ENCODE measurements around the gene ABHD15. TPM values are rescaled to one million over a fixed set of nuclear protein-coding genes. Genes with fewer than 3 reads are reported as not detected.

ABHD15 gene
- polyA plus RNA-seq, 1 experiment, result 5.8 TPM

DNA sequence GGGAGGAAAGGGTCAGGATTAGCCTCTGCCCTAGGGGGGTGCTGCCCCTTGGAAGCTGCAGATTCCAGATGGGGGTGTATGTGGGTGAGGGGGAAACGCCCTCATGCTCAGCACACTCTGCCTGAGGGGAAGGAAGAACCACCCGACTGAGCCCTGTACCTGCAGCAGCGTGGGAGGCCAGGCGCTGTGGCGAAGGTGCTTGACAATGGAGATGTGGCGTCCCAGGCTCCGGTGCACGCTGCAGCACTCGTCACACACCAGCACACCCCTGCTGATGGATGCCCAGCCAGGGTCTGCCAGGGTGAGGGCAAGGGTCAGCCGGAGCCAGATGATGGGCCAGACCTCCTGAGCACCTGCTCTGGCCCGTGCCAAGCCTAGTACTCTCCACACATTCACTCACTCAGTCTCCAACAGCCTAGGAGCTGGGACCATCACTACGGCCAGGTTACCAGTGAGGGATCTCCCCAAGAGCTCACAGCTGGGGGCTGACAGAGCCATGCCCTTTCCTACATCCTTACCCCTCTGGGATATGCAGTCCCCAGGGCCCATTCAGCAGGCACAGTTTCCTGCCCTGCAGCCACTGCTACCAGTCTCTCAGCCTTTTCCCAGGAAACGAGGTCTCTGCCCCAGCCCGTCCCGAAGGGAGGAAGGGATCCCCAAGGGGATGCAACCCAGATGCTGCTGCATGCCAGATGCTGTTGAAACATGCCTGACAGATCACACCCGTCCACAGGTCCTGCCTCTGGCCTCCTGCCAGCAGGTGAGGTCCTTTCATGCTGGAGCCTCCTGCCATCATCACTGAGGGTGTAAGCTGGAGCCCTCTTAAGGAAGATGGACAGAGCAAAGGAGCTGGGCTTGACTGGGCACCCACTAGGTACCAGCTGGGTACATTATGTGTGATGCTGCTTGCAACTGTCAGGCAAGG lies 16.7 kb upstream of the ABHD15 start:
- no peaks in the 10 kb centered on the region for H3K27me3 ChIP-seq (ENCODE audit: control insufficient read depth, insufficient read depth, low read length)
- ChIA-PET POLR2A (no interaction called here), CTCF (interaction anchor here (0.6 to 5.6 kb wide), 5 partner anchors 7 to 207 kb away, joined by 3 to 61 read pairs (median 3); partner anchors contain the start of gene ANKRD13B)
- H3K4me3 ChIP-seq (ENCODE audit: low read depth, low read length), result no peak overlapping the region
- TF ChIP-seq, protein P1, sequence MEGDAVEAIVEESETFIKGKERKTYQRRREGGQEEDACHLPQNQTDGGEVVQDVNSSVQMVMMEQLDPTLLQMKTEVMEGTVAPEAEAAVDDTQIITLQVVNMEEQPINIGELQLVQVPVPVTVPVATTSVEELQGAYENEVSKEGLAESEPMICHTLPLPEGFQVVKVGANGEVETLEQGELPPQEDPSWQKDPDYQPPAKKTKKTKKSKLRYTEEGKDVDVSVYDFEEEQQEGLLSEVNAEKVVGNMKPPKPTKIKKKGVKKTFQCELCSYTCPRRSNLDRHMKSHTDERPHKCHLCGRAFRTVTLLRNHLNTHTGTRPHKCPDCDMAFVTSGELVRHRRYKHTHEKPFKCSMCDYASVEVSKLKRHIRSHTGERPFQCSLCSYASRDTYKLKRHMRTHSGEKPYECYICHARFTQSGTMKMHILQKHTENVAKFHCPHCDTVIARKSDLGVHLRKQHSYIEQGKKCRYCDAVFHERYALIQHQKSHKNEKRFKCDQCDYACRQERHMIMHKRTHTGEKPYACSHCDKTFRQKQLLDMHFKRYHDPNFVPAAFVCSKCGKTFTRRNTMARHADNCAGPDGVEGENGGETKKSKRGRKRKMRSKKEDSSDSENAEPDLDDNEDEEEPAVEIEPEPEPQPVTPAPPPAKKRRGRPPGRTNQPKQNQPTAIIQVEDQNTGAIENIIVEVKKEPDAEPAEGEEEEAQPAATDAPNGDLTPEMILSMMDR (IDR thresholded peaks at IDR 0.05; ENCODE audit: insufficient read depth, low read depth, low read length), result no peak
- peaks cover 19% of the 10 kb centered on the region for H3K36me3 ChIP-seq (ENCODE audit: control insufficient read depth, insufficient read depth, low read length)
- DNase-seq (ENCODE audit: low read depth), result no peak

DNA sequence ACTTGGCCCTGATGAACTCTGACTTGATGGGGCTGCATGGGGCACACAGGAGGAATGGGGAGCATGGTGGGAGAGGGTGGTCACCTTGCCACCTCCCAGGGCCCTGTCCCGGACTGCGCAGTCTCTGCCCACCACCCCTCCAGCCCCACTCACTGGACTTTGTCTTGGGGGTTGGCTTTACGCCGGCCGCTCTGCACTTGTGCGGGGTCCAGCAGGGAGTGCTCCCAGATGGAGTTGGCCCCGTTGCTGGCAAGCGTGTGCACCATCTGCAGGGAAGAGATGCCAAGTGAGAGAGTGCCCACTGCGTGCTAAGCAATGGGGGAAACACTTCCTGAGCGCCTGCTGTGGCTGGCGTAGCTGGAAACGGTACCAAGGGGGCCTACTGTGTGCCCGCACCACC lies 15.9 kb upstream of the ABHD15 start:
- TF ChIP-seq, protein P1 (IDR thresholded peaks at IDR 0.05; ENCODE audit: insufficient read depth, low read depth, low read length), result no peak

DNA sequence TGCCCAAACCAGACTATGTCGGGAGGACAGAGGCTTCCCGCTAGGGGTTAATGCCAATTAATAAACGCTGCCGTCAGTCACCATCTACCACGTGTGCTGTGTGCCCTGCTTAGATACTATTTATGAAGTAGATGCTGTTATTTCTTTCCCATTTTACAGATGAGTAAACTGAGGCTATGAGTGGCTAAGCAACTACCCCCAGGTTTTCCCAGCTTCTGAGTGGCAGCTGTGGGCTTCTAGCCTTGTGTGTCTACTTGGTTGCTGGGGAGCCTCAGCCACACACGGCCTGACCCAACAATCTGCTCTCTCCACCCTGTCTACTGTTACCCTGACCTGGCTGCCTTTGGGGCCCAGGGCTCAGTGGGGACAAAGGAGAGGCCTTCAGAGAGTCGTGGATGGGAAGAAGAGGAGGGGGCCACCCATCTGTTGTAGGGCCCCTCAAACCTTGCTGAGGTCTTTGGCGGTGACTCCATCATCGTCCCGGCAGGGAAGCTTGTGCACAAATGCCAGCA lies 15.5 kb upstream of the ABHD15 start:
- POLR2A ChIA-PET, result no interaction called here
- no peak for DNase-seq (ENCODE audit: low read depth)

More for the DNA sequence above, 15.9 kb upstream of the ABHD15 start:
- DNase-seq (ENCODE audit: low read depth), result no peak
- peaks cover 21% of the 10 kb centered on the region for H3K36me3 ChIP-seq (ENCODE audit: control insufficient read depth, insufficient read depth, low read length)
- no peaks in the 10 kb centered on the region for H3K27me3 ChIP-seq (ENCODE audit: control insufficient read depth, insufficient read depth, low read length)
- H3K4me3 ChIP-seq (ENCODE audit: low read depth, low read length), result no peak overlapping the region
- POLR2A ChIA-PET, result no interaction called here
- CTCF ChIA-PET, result interaction anchor here (1.1 to 5.6 kb wide), 4 partner anchors 10 to 35 kb away, joined by 3 to 61 read pairs (median 30); partner anchors contain the start of gene ANKRD13B

DNA sequence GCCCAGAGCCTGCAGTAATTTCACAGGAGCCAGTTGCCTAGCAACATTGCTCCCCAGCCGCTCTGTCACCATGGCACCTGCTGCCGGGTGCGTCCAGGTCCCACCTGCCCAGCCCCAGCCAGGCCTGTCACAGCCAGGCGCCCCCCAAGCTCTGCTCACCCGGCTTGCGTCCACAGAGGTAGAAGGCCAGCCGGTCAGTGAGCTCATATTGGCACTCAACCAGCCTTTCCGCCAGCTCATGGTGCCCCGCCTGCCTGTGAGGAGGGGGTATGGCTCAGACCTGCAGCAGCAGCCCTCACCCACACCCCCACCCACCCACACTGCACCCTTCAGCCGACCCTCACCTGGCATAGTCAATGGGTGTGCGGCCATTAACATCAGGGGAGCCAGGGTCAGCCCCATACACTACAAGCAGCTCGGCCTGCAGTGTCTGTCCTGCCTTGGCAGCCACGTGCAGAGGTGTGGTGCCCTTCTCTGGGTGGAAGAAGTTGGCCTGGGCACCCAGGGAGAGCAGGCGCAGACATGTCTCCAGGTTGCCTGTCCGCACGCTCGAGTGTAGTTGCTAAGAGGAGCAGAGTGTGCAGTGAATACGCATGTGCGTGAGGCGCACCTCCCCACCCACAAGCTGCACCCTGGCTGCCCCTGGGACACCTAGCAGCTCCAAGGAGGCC lies 14.9 kb upstream of the ABHD15 start:
- peaks cover 25% of the 10 kb centered on the region for H3K36me3 ChIP-seq (ENCODE audit: control insufficient read depth, insufficient read depth, low read length)
- no peak overlapping the region for H3K4me3 ChIP-seq (ENCODE audit: low read depth, low read length)
- ChIA-PET CTCF (interaction anchor here (0.6 to 5.6 kb wide), 14 partner anchors 10 to 512 kb away, joined by 3 to 61 read pairs (median 4); partner anchors contain the start of genes ANKRD13B and TAOK1), POLR2A (no interaction called here)
- H3K27me3 ChIP-seq (ENCODE audit: control insufficient read depth, insufficient read depth, low read length), result no peaks in the 10 kb centered on the region
- TF ChIP-seq, protein P1 (IDR thresholded peaks at IDR 0.05; ENCODE audit: insufficient read depth, low read depth, low read length), result no peak
- no peak for DNase-seq (ENCODE audit: low read depth)

More for the DNA sequence above, 15.5 kb upstream of the ABHD15 start:
- CTCF ChIA-PET, result interaction anchor here (0.6 to 5.6 kb wide), 8 partner anchors 10 to 511 kb away, joined by 3 to 61 read pairs (median 6); partner anchors contain the start of genes ANKRD13B and TAOK1
- TF ChIP-seq, protein P1 (IDR thresholded peaks at IDR 0.05; ENCODE audit: insufficient read depth, low read depth, low read length), result no peak
- Histone ChIP-seq H3K27me3 (ENCODE audit: control insufficient read depth, insufficient read depth, low read length) (no peaks in the 10 kb centered on the region), H3K4me3 (ENCODE audit: low read depth, low read length) (no peak overlapping the region), H3K36me3 (ENCODE audit: control insufficient read depth, insufficient read depth, low read length) (peaks cover 25% of the 10 kb centered on the region)

Measured in BJ (cell line).